ENCODE results near the gene MPDZ.

The MPDZ gene

GRCh38 chr9:13215791-13216554 is 63.5 kb downstream of the MPDZ start:
- ChIA-PET POLR2A (no interaction called here), CTCF (interaction anchor here (0.6 kb wide), 1 partner anchor 123 kb away, joined by 3 read pairs; no protein-coding TSS in a partner anchor)
- no peak for TF ChIP-seq FOXA1 (IDR thresholded peaks at IDR 0.05)
- no peak for TF ChIP-seq BHLHE40 (IDR thresholded peaks at IDR 0.05; ENCODE audit: borderline replicate concordance)
- no peak for TF ChIP-seq TARDBP (IDR thresholded peaks at IDR 0.05)
- no peak for TF ChIP-seq NFRKB (IDR thresholded peaks at IDR 0.05)
- no peak for TF ChIP-seq CTBP1 (IDR thresholded peaks at IDR 0.05; ENCODE audit: borderline replicate concordance)
- TF ChIP-seq LEF1 (IDR thresholded peaks at IDR 0.05; ENCODE audit: borderline replicate concordance) = no peak
- TF ChIP-seq FOXM1 (IDR thresholded peaks at IDR 0.05; ENCODE audit: borderline replicate concordance) = no peak
- TF ChIP-seq ARNT (IDR thresholded peaks at IDR 0.05) = no peak
- no peak for TF ChIP-seq ELF4 (IDR thresholded peaks at IDR 0.05)
- no peak for TF ChIP-seq SUZ12 (IDR thresholded peaks at IDR 0.05)
- TF ChIP-seq SP1 (IDR thresholded peaks at IDR 0.05) = no peak
- no peak for TF ChIP-seq L3MBTL2 (conservative IDR thresholded peaks at IDR 0.05)
- no peak for TF ChIP-seq ZNF384 (IDR thresholded peaks at IDR 0.05)
- no peak for TF ChIP-seq FOXK2 (IDR thresholded peaks at IDR 0.05)
- no peak for TF ChIP-seq HDGF (IDR thresholded peaks at IDR 0.05; ENCODE audit: borderline replicate concordance)
- no peak for TF ChIP-seq PKNOX1 (IDR thresholded peaks at IDR 0.05)
- DNase-seq (ENCODE audit: extremely low spot score) = no peak

- no peak for TF ChIP-seq SP1 (IDR thresholded peaks at IDR 0.05)
- TF ChIP-seq CTBP1 (IDR thresholded peaks at IDR 0.05; ENCODE audit: borderline replicate concordance) = no peak
- TF ChIP-seq SUZ12 (IDR thresholded peaks at IDR 0.05) = no peak
- no peak for TF ChIP-seq ARNT (IDR thresholded peaks at IDR 0.05)
- no peak for TF ChIP-seq FOXK2 (IDR thresholded peaks at IDR 0.05)
- TF ChIP-seq ZNF384 (IDR thresholded peaks at IDR 0.05) = no peak
- no peak for TF ChIP-seq L3MBTL2 (conservative IDR thresholded peaks at IDR 0.05)
- no peak for TF ChIP-seq LEF1 (IDR thresholded peaks at IDR 0.05; ENCODE audit: borderline replicate concordance)
- no peak for TF ChIP-seq FOXA1 (IDR thresholded peaks at IDR 0.05)
- no peak for TF ChIP-seq HDGF (IDR thresholded peaks at IDR 0.05; ENCODE audit: borderline replicate concordance)
- TF ChIP-seq NFRKB (IDR thresholded peaks at IDR 0.05) = no peak
- no peak for TF ChIP-seq FOXM1 (IDR thresholded peaks at IDR 0.05; ENCODE audit: borderline replicate concordance)
- TF ChIP-seq TARDBP (IDR thresholded peaks at IDR 0.05) = no peak
- TF ChIP-seq BHLHE40 (IDR thresholded peaks at IDR 0.05; ENCODE audit: borderline replicate concordance) = no peak
- no peak for TF ChIP-seq PKNOX1 (IDR thresholded peaks at IDR 0.05)
- no peak for TF ChIP-seq ELF4 (IDR thresholded peaks at IDR 0.05)
- no peak for DNase-seq (ENCODE audit: extremely low spot score)
- CTCF ChIA-PET = interaction anchor here (0.7 kb wide), 1 partner anchor 10 kb away, joined by 3 read pairs; no protein-coding TSS in a partner anchor
- POLR2A ChIA-PET = no interaction called here
Observed at GRCh38 chr9:13213998-13214397, 65.5 kb downstream of the MPDZ start.

- CTCF ChIA-PET = no interaction called here
- POLR2A ChIA-PET = no interaction called here
- no peak for TF ChIP-seq PKNOX1 (IDR thresholded peaks at IDR 0.05)
- TF ChIP-seq LEF1 (IDR thresholded peaks at IDR 0.05; ENCODE audit: borderline replicate concordance) = no peak
- TF ChIP-seq FOXM1 (IDR thresholded peaks at IDR 0.05; ENCODE audit: borderline replicate concordance) = no peak
- TF ChIP-seq ZNF384 (IDR thresholded peaks at IDR 0.05) = no peak
- TF ChIP-seq HDGF (IDR thresholded peaks at IDR 0.05; ENCODE audit: borderline replicate concordance) = no peak
- peak; percentile 6 for DNase-seq (ENCODE audit: extremely low spot score)
Observed at GRCh38 chr9:13213337-13213736, 66.2 kb downstream of the MPDZ start.

- TF ChIP-seq FOXM1 (IDR thresholded peaks at IDR 0.05; ENCODE audit: borderline replicate concordance) (no peak), ELF4 (IDR thresholded peaks at IDR 0.05) (no peak), CTBP1 (IDR thresholded peaks at IDR 0.05; ENCODE audit: borderline replicate concordance) (no peak), L3MBTL2 (conservative IDR thresholded peaks at IDR 0.05) (no peak), ARNT (IDR thresholded peaks at IDR 0.05) (no peak), ZNF384 (IDR thresholded peaks at IDR 0.05) (no peak), PKNOX1 (IDR thresholded peaks at IDR 0.05) (no peak), NFRKB (IDR thresholded peaks at IDR 0.05) (no peak)
- CTCF ChIA-PET = no interaction called here
- POLR2A ChIA-PET = no interaction called here
Observed at GRCh38 chr9:13210306-13210705, 69.2 kb downstream of the MPDZ start.

GRCh38 chr9:13209498-13209897 is 70.0 kb downstream of the MPDZ start:
- ChIA-PET CTCF (no interaction called here), POLR2A (no interaction called here)
- no peak for TF ChIP-seq HDGF (IDR thresholded peaks at IDR 0.05; ENCODE audit: borderline replicate concordance)
- TF ChIP-seq NFRKB (IDR thresholded peaks at IDR 0.05) = no peak
- no peak for TF ChIP-seq TARDBP (IDR thresholded peaks at IDR 0.05)
- TF ChIP-seq L3MBTL2 (conservative IDR thresholded peaks at IDR 0.05) = no peak
- no peak for TF ChIP-seq ARNT (IDR thresholded peaks at IDR 0.05)
- TF ChIP-seq LEF1 (IDR thresholded peaks at IDR 0.05; ENCODE audit: borderline replicate concordance) = no peak
- TF ChIP-seq FOXM1 (IDR thresholded peaks at IDR 0.05; ENCODE audit: borderline replicate concordance) = no peak
- no peak for TF ChIP-seq SP1 (IDR thresholded peaks at IDR 0.05)
- no peak for DNase-seq (ENCODE audit: extremely low spot score)

More at GRCh38 chr9:13210306-13210705, 69.2 kb downstream of the MPDZ start:
- no peak for DNase-seq (ENCODE audit: extremely low spot score)
